Keratinocyte (primary cell): Measurements from ENCODE around the gene SEMA3D. TPM values are rescaled to one million over a fixed set of nuclear protein-coding genes. Genes with fewer than 3 reads are reported as not detected.

ENCODE experiments used
- DNase-seq: peaks from one replicate; pipeline ENCODE4 v3.0.0-alpha.2; 2011; ENCODE audit warnings: low read depth, missing footprints, low spot score
- FAIRE-seq: peaks from 2 replicates; lab custom pipeline; 2011; peaks lifted over from hg19 to GRCh38; lab: Jason Lieb, UNC
- H2AFZ ChIP-seq: 2 replicates; pipeline ENCODE4 v1.6.0; 2012; ENCODE audit warnings: low read length, control low read depth, inconsistent platforms; ENCODE audit not compliant: control insufficient read depth
- H3K27ac ChIP-seq: 2 replicates; pipeline ENCODE4 v1.5.1; 2011; ENCODE audit warnings: low read length; ENCODE audit not compliant: control insufficient read depth, insufficient read depth
- H3K27me3 ChIP-seq: 3 replicates; pipeline ENCODE4 v1.6.0; 2011; ENCODE audit warnings: low read length; ENCODE audit not compliant: control insufficient read depth, insufficient read depth; ENCODE audit errors: extremely low read depth
- H3K36me3 ChIP-seq, 2 experiments: 2 replicates in 1 of 2; 3 replicates in 1 of 2; pipeline ENCODE4 v1.5.1; 2011; ENCODE audit warnings: low read length in 2 of 2, mild to moderate bottlenecking in 1 of 2; ENCODE audit not compliant: control insufficient read depth in 2 of 2, insufficient read depth in 2 of 2; ENCODE audit errors: extremely low read depth in 1 of 2
- H3K4me1 ChIP-seq: 3 replicates; pipeline ENCODE4 v1.5.1; 2011; ENCODE audit warnings: low read length; ENCODE audit not compliant: control insufficient read depth, insufficient read depth; ENCODE audit errors: extremely low read depth
- H3K4me2 ChIP-seq: 3 replicates; pipeline ENCODE4 v1.6.0; 2011; ENCODE audit warnings: low read depth, low read length; ENCODE audit not compliant: control insufficient read depth, insufficient read depth; ENCODE audit errors: extremely low read depth
- H3K4me3 ChIP-seq, 3 experiments: fragments of 200-600 bp in 1 of 3; sonication (generic) in 1 of 3; 2 replicates in 2 of 3; 3 replicates in 1 of 3; pipeline ENCODE4 v1.5.1; 2011 to 2016; ENCODE audit warnings: low read length in 3 of 3, mild to moderate bottlenecking in 3 of 3, control low read depth in 2 of 3, inconsistent platforms in 1 of 3, low read depth in 1 of 3, mixed read lengths in 1 of 3, mixed run types in 1 of 3, moderate library complexity in 1 of 3; ENCODE audit not compliant: control insufficient read depth in 2 of 3, insufficient read depth in 2 of 3; ENCODE audit errors: extremely low read depth in 1 of 3
- H3K79me2 ChIP-seq: 2 replicates; pipeline ENCODE4 v1.6.0; 2012; ENCODE audit warnings: low read length; ENCODE audit not compliant: control insufficient read depth, insufficient read depth
- H3K9ac ChIP-seq: 3 replicates; pipeline ENCODE4 v1.6.0; 2011; ENCODE audit warnings: low read length; ENCODE audit not compliant: control insufficient read depth, insufficient read depth; ENCODE audit errors: extremely low read depth
- H3K9me1 ChIP-seq: 3 replicates; pipeline ENCODE4 v1.6.0; 2011; ENCODE audit warnings: low read length; ENCODE audit not compliant: control insufficient read depth, insufficient read depth; ENCODE audit errors: extremely low read depth
- H3K9me3 ChIP-seq: 2 replicates; pipeline ENCODE4 v1.5.1; 2012; ENCODE audit warnings: low read depth, low read length; ENCODE audit not compliant: control insufficient read depth
- H4K20me1 ChIP-seq: 3 replicates; pipeline ENCODE4 v1.6.0; 2011; ENCODE audit warnings: low read length; ENCODE audit not compliant: control insufficient read depth, insufficient read depth; ENCODE audit errors: extremely low read depth
- CTCF ChIP-seq, 3 experiments: IDR thresholded peaks in 1 of 3; conservative IDR thresholded peaks in 1 of 3; optimal IDR thresholded peaks in 1 of 3; 2 replicates in 2 of 3; 3 replicates in 1 of 3; pipeline versions ENCODE3 to v1.5.1; 2011; ENCODE audit warnings: low read length in 3 of 3, mild to moderate bottlenecking in 3 of 3, moderate library complexity in 2 of 3, control low read depth in 1 of 3, inconsistent platforms in 1 of 3; ENCODE audit not compliant: insufficient read depth in 2 of 3; ENCODE audit errors: extremely low read depth in 1 of 3
- EZH2 ChIP-seq: IDR thresholded peaks from one replicate; pipeline ENCODE4 v1.6.1; 2012; ENCODE audit warnings: inconsistent platforms, mild to moderate bottlenecking, low read length, moderate library complexity
- dilution Hi-C: fragments of 300-500 bp; cut with MboI; formaldehyde crosslinking; loops from one replicate; pipeline ENCODE4 v1.7.0; 2020; ENCODE audit warnings: low sequenced_read_pairs; ENCODE audit not compliant: extremely low pct_ligation_motif_present
- polyA plus RNA-seq, 5 experiments: library from polyadenylated mRNA; depleted of rRNA in 3 of 5; stranded (reverse) in 3 of 5; stranded (forward) in 1 of 5; unstranded in 1 of 5; fragments of >200 nt; gene quantifications; 1 replicate in 1 of 5; 2 replicates in 3 of 5; 3 replicates in 1 of 5; pipeline versions ENCODE4 v1.2.1 to v1.2.3, GENCODE V29; 2011 to 2012; ENCODE audit warnings: missing spikeins in 2 of 5, low read depth in 1 of 5, low replicate concordance in 1 of 5

Gene SEMA3D
- polyA plus RNA-seq, 1 donor (not counting 4 experiments of a cell fraction or from before 2014, with no cell fraction given): 5.2 TPM

DNA sequence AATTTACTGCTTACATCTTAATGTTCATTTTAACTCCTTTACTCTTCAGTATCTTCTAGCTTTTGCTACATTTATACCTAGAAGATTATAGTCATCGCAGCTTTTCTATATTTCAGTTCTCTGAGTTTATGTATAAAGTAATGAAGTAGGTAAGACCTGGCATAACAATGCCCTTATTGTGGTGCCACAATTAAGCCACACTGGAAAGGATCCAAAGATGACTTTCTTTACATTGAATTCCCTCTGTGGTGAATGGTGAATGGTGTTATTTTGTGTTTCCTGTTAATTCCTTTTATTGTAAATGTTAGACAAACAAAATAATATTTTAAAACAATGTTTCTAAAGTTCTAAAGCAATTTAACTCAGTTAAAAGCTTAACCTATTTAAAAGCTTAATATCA is 36.2 kb downstream of the SEMA3D start:
- no peaks in the 10 kb centered on the region for H3K9me3 ChIP-seq
- no peak for DNase-seq
- no peaks in the 10 kb centered on the region for H3K27me3 ChIP-seq
- peaks cover 7% of the 10 kb centered on the region for H3K4me1 ChIP-seq
- FAIRE-seq: no peak
- H3K79me2 ChIP-seq: no peaks in the 10 kb centered on the region
- no peaks in the 10 kb centered on the region for H3K36me3 ChIP-seq
- no peak overlapping the region for H3K27ac ChIP-seq
- no peak overlapping the region for H2AFZ ChIP-seq
- TF ChIP-seq EZH2 (no peak), CTCF (optimal IDR thresholded peaks at IDR 0.05 in 1 of 3, IDR thresholded peaks at IDR 0.05 in 1 of 3, conservative IDR thresholded peaks at IDR 0.05 in 1 of 3; ENCODE audit: extremely low read depth in 1 of 3, insufficient read depth in 2 of 3, low read length in 3 of 3) (no peak)
- no peak overlapping the region for H3K4me3 ChIP-seq
- H3K4me2 ChIP-seq: no peak overlapping the region
- dilution Hi-C loops: no loop called here
- no peaks in the 10 kb centered on the region for H4K20me1 ChIP-seq
- H3K9me1 ChIP-seq: no peaks in the 10 kb centered on the region
- H3K9ac ChIP-seq: no peak overlapping the region

- H2AFZ ChIP-seq: no peak overlapping the region
- FAIRE-seq: no peak
- no peaks in the 10 kb centered on the region for H3K9me3 ChIP-seq
- no peak overlapping the region for H3K27ac ChIP-seq
- no peaks in the 10 kb centered on the region for H3K79me2 ChIP-seq
- H3K4me1 ChIP-seq: no peaks in the 10 kb centered on the region
- dilution Hi-C loops: no loop called here
- no peaks in the 10 kb centered on the region for H3K9me1 ChIP-seq
- TF ChIP-seq CTCF (optimal IDR thresholded peaks at IDR 0.05 in 1 of 3, IDR thresholded peaks at IDR 0.05 in 1 of 3, conservative IDR thresholded peaks at IDR 0.05 in 1 of 3; ENCODE audit: extremely low read depth in 1 of 3, insufficient read depth in 2 of 3, low read length in 3 of 3) (no peak), EZH2 (no peak)
- H4K20me1 ChIP-seq: no peaks in the 10 kb centered on the region
- no peaks in the 10 kb centered on the region for H3K36me3 ChIP-seq
- no peaks in the 10 kb centered on the region for H3K27me3 ChIP-seq
- H3K4me2 ChIP-seq: no peak overlapping the region
- no peak overlapping the region for H3K9ac ChIP-seq
- H3K4me3 ChIP-seq: no peak overlapping the region
- DNase-seq: no peak
Measured at GRCh38 chr7:85144771-85145170, 42.1 kb downstream of the SEMA3D start.
